Stimulated activated naive CD8-positive, alpha-beta T cell treated with anti-CD3 and anti-CD28 coated beads, Interleukin-15, Interleukin-2, amounts not matched to agents 100 U/mL and 50 U/mL, for 24 hours (primary cell): ENCODE measurements around the gene PPP6R3.

Experiments
- ATAC-seq: fragments of 150-1000 bp; cut with Tn5 transposase; one replicate; pipeline ENCODE4 v1.10.0; 2021
- DNase-seq: peaks from one replicate; pipeline ENCODE4 v3.0.0; 2021

The PPP6R3 gene

GRCh38 chr11:68495872-68496271, 35.3 kb downstream of the PPP6R3 start:
- no peak for DNase-seq
- no peak for ATAC-seq

GRCh38 chr11:68497761-68498160, 37.2 kb downstream of the PPP6R3 start:
- DNase-seq (no peak), ATAC-seq (no peak)

- no peak for DNase-seq
- no peak for ATAC-seq
These were observed 37.8 kb downstream of the PPP6R3 start for GRCh38 chr11:68498321-68498720.

- DNase-seq, result no peak
- no peak for ATAC-seq
These were observed 38.6 kb downstream of the PPP6R3 start for GRCh38 chr11:68498903-68499883.

GRCh38 chr11:68500206-68500605, 39.7 kb downstream of the PPP6R3 start:
- no peak for DNase-seq

GRCh38 chr11:68501813-68502212, 41.3 kb downstream of the PPP6R3 start:
- ATAC-seq (no peak), DNase-seq (no peak)

More at GRCh38 chr11:68500206-68500605, 39.7 kb downstream of the PPP6R3 start:
- no peak for ATAC-seq

GRCh38 chr11:68503251-68503687, 42.7 kb downstream of the PPP6R3 start:
- ATAC-seq (no peak), DNase-seq (no peak)

- DNase-seq, result no peak
- ATAC-seq, result no peak
These were observed 43.2 kb downstream of the PPP6R3 start for GRCh38 chr11:68503792-68504191.

- DNase-seq (no peak), ATAC-seq (no peak)
These were observed 44.0 kb downstream of the PPP6R3 start for GRCh38 chr11:68504432-68505066.

GRCh38 chr11:68505596-68505995, 45.0 kb downstream of the PPP6R3 start:
- no peak for ATAC-seq
- DNase-seq, result no peak

- DNase-seq (no peak), ATAC-seq (no peak)
These were observed 46.4 kb downstream of the PPP6R3 start for GRCh38 chr11:68506908-68507307.

GRCh38 chr11:68508425-68508824, 47.9 kb downstream of the PPP6R3 start:
- DNase-seq, result no peak
- ATAC-seq, result no peak

- no peak for DNase-seq
These were observed 48.5 kb downstream of the PPP6R3 start for GRCh38 chr11:68509066-68509465.

GRCh38 chr11:68513930-68514487, 53.5 kb downstream of the PPP6R3 start:
- no peak for DNase-seq

More at GRCh38 chr11:68509066-68509465, 48.5 kb downstream of the PPP6R3 start:
- ATAC-seq, result no peak

GRCh38 chr11:68517121-68517741, 56.7 kb downstream of the PPP6R3 start:
- ATAC-seq (no peak), DNase-seq (no peak)

More at GRCh38 chr11:68513930-68514487, 53.5 kb downstream of the PPP6R3 start:
- ATAC-seq, result no peak

GRCh38 chr11:68518191-68518590, 57.6 kb downstream of the PPP6R3 start:
- ATAC-seq (no peak), DNase-seq (no peak)

- DNase-seq (no peak), ATAC-seq (no peak)
These were observed 61.6 kb downstream of the PPP6R3 start for GRCh38 chr11:68521969-68522652.

GRCh38 chr11:68523033-68523432, 62.5 kb downstream of the PPP6R3 start:
- DNase-seq (no peak), ATAC-seq (no peak)

- ATAC-seq (no peak), DNase-seq (no peak)
These were observed 63.2 kb downstream of the PPP6R3 start for GRCh38 chr11:68523743-68524142.

- no peak for DNase-seq
- no peak for ATAC-seq
These were observed 63.7 kb downstream of the PPP6R3 start for GRCh38 chr11:68524213-68524612.

- no peak for DNase-seq
- no peak for ATAC-seq
These were observed 64.1 kb downstream of the PPP6R3 start for GRCh38 chr11:68524681-68525080.

- ATAC-seq (no peak), DNase-seq (no peak)
These were observed 64.8 kb downstream of the PPP6R3 start for GRCh38 chr11:68525336-68525735.
